ENCODE data around the gene ADISSP.

ADISSP gene

GRCh38 chr20:3767427-3768341 is at the start of gene ADISSP:
ADISSP (minus strand) TSS chr20:3767753; CDS start chr20:3760100, 7,653 bp downstream.
- peak; percentile 93 to 94 (median 93) for DNase-seq (ENCODE audit: low read depth in 3 of 3)

GRCh38 chr20:3815703-3816315 is 48.3 kb upstream of the ADISSP start:
- DNase-seq (ENCODE audit: low read depth in 3 of 3), result no peak

- DNase-seq (ENCODE audit: low read depth in 3 of 3), result no peak
These were observed 47.5 kb upstream of the ADISSP start for GRCh38 chr20:3814928-3815495.

- DNase-seq (ENCODE audit: low read depth in 3 of 3), result no peak
These were observed 46.5 kb upstream of the ADISSP start for GRCh38 chr20:3813848-3814581.

- no peak for DNase-seq (ENCODE audit: low read depth in 3 of 3)
These were observed 45.7 kb upstream of the ADISSP start for GRCh38 chr20:3812975-3813847.

- no peak for DNase-seq (ENCODE audit: low read depth in 3 of 3)
These were observed 44.7 kb upstream of the ADISSP start for GRCh38 chr20:3812259-3812681.

- DNase-seq (ENCODE audit: low read depth in 3 of 3), result peak; percentile 87 to 91 (median 90)
These were observed 44.1 kb upstream of the ADISSP start for GRCh38 chr20:3811467-3812258.

- no peak for DNase-seq (ENCODE audit: low read depth in 3 of 3)
These were observed 41.0 kb upstream of the ADISSP start for GRCh38 chr20:3808544-3808943.

- DNase-seq (ENCODE audit: low read depth in 3 of 3), result no peak
These were observed 37.2 kb upstream of the ADISSP start for GRCh38 chr20:3804781-3805180.

- no peak for DNase-seq (ENCODE audit: low read depth in 3 of 3)
These were observed 36.8 kb upstream of the ADISSP start for GRCh38 chr20:3804254-3804751.

- no peak for DNase-seq (ENCODE audit: low read depth in 3 of 3)
These were observed 36.3 kb upstream of the ADISSP start for GRCh38 chr20:3803854-3804253.

- no peak for DNase-seq (ENCODE audit: low read depth in 3 of 3)
These were observed 35.7 kb upstream of the ADISSP start for GRCh38 chr20:3803289-3803688.

- DNase-seq (ENCODE audit: low read depth in 3 of 3), result no peak
These were observed 35.1 kb upstream of the ADISSP start for GRCh38 chr20:3802524-3803239.

- DNase-seq (ENCODE audit: low read depth in 3 of 3), result no peak
These were observed 34.3 kb upstream of the ADISSP start for GRCh38 chr20:3801846-3802245.

GRCh38 chr20:3801299-3801698 is 33.7 kb upstream of the ADISSP start:
- DNase-seq (ENCODE audit: low read depth in 3 of 3), result no peak

- no peak for DNase-seq (ENCODE audit: low read depth in 3 of 3)
These were observed 33.3 kb upstream of the ADISSP start for GRCh38 chr20:3800878-3801260.

GRCh38 chr20:3800256-3800877 is 32.8 kb upstream of the ADISSP start:
- DNase-seq (ENCODE audit: low read depth in 3 of 3), result no peak

- no peak for DNase-seq (ENCODE audit: low read depth in 3 of 3)
These were observed 31.3 kb upstream of the ADISSP start for GRCh38 chr20:3798908-3799248.

GRCh38 chr20:3798373-3798768 is 30.8 kb upstream of the ADISSP start:
- DNase-seq (ENCODE audit: low read depth in 3 of 3), result no peak

Data from stimulated activated CD4-positive, alpha-beta T cell treated with anti-CD3 and anti-CD28 coated beads, TNF-alpha, amount 100 ng/mL, for 4 hours (primary cell).